Thymus (tissue), 11 donors: ENCODE results near the gene TUBB1. TPM values are rescaled to one million over a fixed set of nuclear protein-coding genes. Genes with fewer than 3 reads are reported as not detected.

Experiments
- DNase-seq, 9 donors: peaks; one replicate each; pipeline ENCODE4 v3.0.0-alpha.2; 2013; ENCODE audit warnings: low spot score in 9 of 9, low read depth in 6 of 9, missing footprints in 1 of 9
- H3K27ac ChIP-seq, 2 donors: one replicate each; pipeline ENCODE4 v1.5.1; 2013; ENCODE audit warnings: control low read depth in 1 of 2, low read depth in 1 of 2, low read length in 1 of 2, mild to moderate bottlenecking in 1 of 2, moderate library complexity in 1 of 2
- H3K27me3 ChIP-seq, 2 donors: one replicate each; pipeline ENCODE4 v1.5.1; 2013; ENCODE audit warnings: low read length in 1 of 2; ENCODE audit not compliant: control insufficient read depth in 2 of 2, insufficient read depth in 1 of 2
- H3K36me3 ChIP-seq, 2 donors: one replicate each; pipeline ENCODE4 v1.5.1; 2013; ENCODE audit warnings: low read length in 1 of 2, mild to moderate bottlenecking in 1 of 2, moderate library complexity in 1 of 2; ENCODE audit not compliant: control insufficient read depth in 2 of 2, insufficient read depth in 2 of 2
- H3K4me1 ChIP-seq, 2 donors: one replicate each; pipeline ENCODE4 v1.5.1; 2013; ENCODE audit warnings: low read length in 2 of 2; ENCODE audit not compliant: control insufficient read depth in 2 of 2, insufficient read depth in 2 of 2
- H3K4me3 ChIP-seq, 2 donors: one replicate each; pipeline ENCODE4 v1.5.1; 2013; ENCODE audit warnings: low read length in 2 of 2, control low read depth in 1 of 2, mild to moderate bottlenecking in 1 of 2
- H3K9me3 ChIP-seq, 2 donors: one replicate each; pipeline ENCODE4 v1.5.1; 2013; ENCODE audit warnings: low read length in 1 of 2, mild to moderate bottlenecking in 1 of 2; ENCODE audit not compliant: control insufficient read depth in 2 of 2, insufficient read depth in 1 of 2
- WGBS: extraction: QIAGEN DNeasy Blood & Tissue Kit; methylation state at CpG from one replicate; pipeline ENCODE4 v1.1.7; 2013; 5-methylcytosine and 5-hydroxymethylcytosine counted together
- polyA plus RNA-seq: library from polyadenylated mRNA; stranded (reverse); fragments of 200-250 nt; gene quantifications from one replicate; pipeline ENCODE4 v1.2.3, GENCODE V29; 2013
- total RNA-seq: library from RNA; stranded (reverse); fragments of 120-200 nt; gene quantifications from one replicate; pipeline ENCODE4 v1.2.4, GENCODE V29; 2013
- donor health status: healthy.

Gene TUBB1
- total and polyA plus RNA-seq, 2 donors: 0.14 to 0.47 TPM

- peaks cover 25 to 27% of the 10 kb centered on the region in 2 donors for H3K4me1 ChIP-seq
- peak within 1 kb of the TSS; percentile 46 to 79 for H3K27ac ChIP-seq
- H3K36me3 ChIP-seq: peaks cover 8 to 22% of the 10 kb centered on the region in 2 donors
- no peaks in the 10 kb centered on the region for H3K27me3 ChIP-seq
- no peaks in the 10 kb centered on the region for H3K9me3 ChIP-seq
- H3K4me3 ChIP-seq: peak within 1 kb of the TSS; percentile 90 to 92
- peak in 2 of 9 donors; percentile 16 to 30 for DNase-seq
- WGBS: 5% methylated on average over 50 of the region's 50 CpGs
These were observed 23.0 kb downstream of the TUBB1 start, which contains the start of gene PRELID3B for GRCh38 chr20:59042151-59042795. Gene PRELID3B, minus strand, starts transcription at chr20:59042786. Its CDS starts 56 bp downstream, at chr20:59042730.

GRCh38 chr20:59042796-59043631, 23.8 kb downstream of the TUBB1 start:
- H3K27ac ChIP-seq: peak overlapping the region; percentile 39 to 79
- no peaks in the 10 kb centered on the region for H3K27me3 ChIP-seq
- peak; percentile 56 to 96 (median 86) for DNase-seq
- 18% methylated on average over 66 of the region's 66 CpGs for WGBS
- no peaks in the 10 kb centered on the region for H3K9me3 ChIP-seq
- peaks cover under 1 to 14% of the 10 kb centered on the region in 2 donors for H3K36me3 ChIP-seq
- peak overlapping the region; percentile 90 to 92 for H3K4me3 ChIP-seq
- H3K4me1 ChIP-seq: peaks cover 25 to 27% of the 10 kb centered on the region in 2 donors

GRCh38 chr20:59043698-59044097, 24.5 kb downstream of the TUBB1 start:
- H3K9me3 ChIP-seq: no peaks in the 10 kb centered on the region
- H3K4me3 ChIP-seq: no peak overlapping the region
- no peaks in the 10 kb centered on the region for H3K27me3 ChIP-seq
- DNase-seq: no peak
- no peak overlapping the region for H3K27ac ChIP-seq
- peaks cover 0 to 10% of the 10 kb centered on the region in 2 donors for H3K36me3 ChIP-seq
- peaks cover 25 to 27% of the 10 kb centered on the region in 2 donors for H3K4me1 ChIP-seq
- WGBS: 92% methylated on average over 3 of the region's 3 CpGs

GRCh38 chr20:59044295-59044694, 25.1 kb downstream of the TUBB1 start:
- Histone ChIP-seq H3K27ac (no peak overlapping the region), H3K4me1 (peaks cover 25 to 27% of the 10 kb centered on the region in 2 donors), H3K4me3 (no peak overlapping the region), H3K36me3 (peaks cover 0 to 10% of the 10 kb centered on the region in 2 donors), H3K9me3 (no peaks in the 10 kb centered on the region), H3K27me3 (no peaks in the 10 kb centered on the region)
- DNase-seq: no peak
- 98% methylated on average over 3 of the region's 3 CpGs for WGBS

- Histone ChIP-seq H3K4me3 (no peak overlapping the region), H3K27ac (no peak overlapping the region), H3K27me3 (peaks cover 0 to 4% of the 10 kb centered on the region in 2 donors), H3K9me3 (no peaks in the 10 kb centered on the region), H3K4me1 (peaks cover 25% of the 10 kb centered on the region in 2 donors), H3K36me3 (peaks cover 0 to 10% of the 10 kb centered on the region in 2 donors)
- WGBS: 97% methylated on average over 3 of the region's 3 CpGs
- DNase-seq: no peak
These were observed 25.6 kb downstream of the TUBB1 start for GRCh38 chr20:59044796-59045195.

GRCh38 chr20:59046862-59047261, 27.6 kb downstream of the TUBB1 start:
- no peaks in the 10 kb centered on the region for H3K9me3 ChIP-seq
- peaks cover 7 to 8% of the 10 kb centered on the region in 2 donors for H3K4me1 ChIP-seq
- no peak overlapping the region for H3K27ac ChIP-seq
- peaks cover 0 to 11% of the 10 kb centered on the region in 2 donors for H3K27me3 ChIP-seq
- no peaks in the 10 kb centered on the region for H3K36me3 ChIP-seq
- 97% methylated on average over 3 of the region's 3 CpGs for WGBS
- no peak for DNase-seq
- H3K4me3 ChIP-seq: no peak overlapping the region

- H3K4me3 ChIP-seq: no peak overlapping the region
- no peaks in the 10 kb centered on the region for H3K9me3 ChIP-seq
- H3K27me3 ChIP-seq: peaks cover under 1 to 13% of the 10 kb centered on the region in 2 donors
- H3K36me3 ChIP-seq: no peaks in the 10 kb centered on the region
- no peak for DNase-seq
- WGBS: 90% methylated on average over 5 of the region's 5 CpGs
- H3K27ac ChIP-seq: no peak overlapping the region
- H3K4me1 ChIP-seq: peaks cover 2 to 4% of the 10 kb centered on the region in 2 donors
These were observed 28.9 kb downstream of the TUBB1 start for GRCh38 chr20:59047938-59048680.

GRCh38 chr20:59048681-59049030, 29.4 kb downstream of the TUBB1 start:
- WGBS: 96% methylated on average over 2 of the region's 2 CpGs

More at GRCh38 chr20:59048681-59049030, 29.4 kb downstream of the TUBB1 start:
- Histone ChIP-seq H3K36me3 (no peaks in the 10 kb centered on the region), H3K27me3 (peaks cover 2 to 13% of the 10 kb centered on the region in 2 donors), H3K4me3 (no peak overlapping the region), H3K27ac (no peak overlapping the region), H3K9me3 (no peaks in the 10 kb centered on the region), H3K4me1 (no peaks in the 10 kb centered on the region)
- DNase-seq: no peak
